PC-3 (cell line): ENCODE data around the gene KCNQ5. TPM values are rescaled to one million over a fixed set of nuclear protein-coding genes. Genes with fewer than 3 reads are reported as not detected.
A peak's percentile ranks its signal among the peaks of the same experiment; 100 is the strongest.

Experiments used
- ATAC-seq: fragments of 200-7000 bp; cut with Tn5 transposase; 2 replicates; pipeline ENCODE4 v1.9.1; 2020; ENCODE audit warnings: mild to moderate bottlenecking, moderate library complexity
- BruUV-seq: library from RNA; stranded (reverse); fragments of 400-500 nt; replicated peaks from 2 replicates; lab custom pipeline; 2021; lab: Mats Ljungman, UMichigan
- CTCF ChIA-PET: fragments of 300-600 bp; sonication (Branson Sonifier 250); formaldehyde crosslinking; loops from one replicate; lab custom pipeline; 2022; ENCODE audit warnings: antibody characterized with exemption; lab: Charles Lee
- POLR2A ChIA-PET: fragments of 300-600 bp; sonication (Branson Sonifier 250); formaldehyde crosslinking; loops from one replicate; lab custom pipeline; 2022; ENCODE audit warnings: antibody characterized with exemption; ENCODE audit not compliant: unreplicated experiment; lab: Charles Lee
- DNase-seq: peaks from one replicate; pipeline ENCODE4 v3.0.0-alpha.2; 2015
- H2AFZ ChIP-seq: fragments of 300-600 bp; sonication (generic); 2 replicates; pipeline ENCODE4 v1.6.0; 2016; ENCODE audit warnings: antibody characterized with exemption, low read length
- H3F3A ChIP-seq: fragments of 300-600 bp; sonication (generic); one replicate; pipeline ENCODE4 v1.6.0; 2017; ENCODE audit warnings: antibody characterized with exemption, low read length, control low read depth, mild to moderate bottlenecking; ENCODE audit not compliant: unreplicated experiment
- H3K27ac ChIP-seq: fragments of 300-600 bp; sonication (generic); 2 replicates; pipeline ENCODE4 v1.5.1; 2016; ENCODE audit warnings: mild to moderate bottlenecking, low read length
- H3K27me3 ChIP-seq: fragments of 300-600 bp; sonication (generic); 2 replicates; pipeline ENCODE4 v1.6.1; 2016; ENCODE audit warnings: low read length, mixed read lengths
- H3K36me3 ChIP-seq: fragments of 300-600 bp; sonication (generic); 2 replicates; pipeline ENCODE4 v1.6.1; 2016; ENCODE audit warnings: low read depth, mixed run types, low read length, mixed read lengths
- H3K4me1 ChIP-seq: fragments of 300-600 bp; sonication (generic); 2 replicates; pipeline ENCODE4 v1.5.1; 2016; ENCODE audit warnings: low read length; ENCODE audit not compliant: insufficient read depth
- H3K4me2 ChIP-seq: fragments of 300-600 bp; sonication (generic); 2 replicates; pipeline ENCODE4 v1.6.0; 2016; ENCODE audit warnings: low read length
- H3K4me3 ChIP-seq: fragments of 300-600 bp; sonication (generic); 2 replicates; pipeline ENCODE4 v1.5.1; 2016; ENCODE audit warnings: mild to moderate bottlenecking, low read length, mixed read lengths
- H3K79me2 ChIP-seq: fragments of 300-600 bp; sonication (generic); 2 replicates; pipeline ENCODE4 v1.6.1; 2017; ENCODE audit warnings: low read length, mixed read lengths
- H3K9ac ChIP-seq: fragments of 300-600 bp; sonication (generic); 2 replicates; pipeline ENCODE4 v1.6.0; 2016; ENCODE audit warnings: mild to moderate bottlenecking, low read length
- H3K9me2 ChIP-seq: fragments of 300-600 bp; sonication (generic); replicated peaks from 2 replicates; pipeline ENCODE4 v1.6.1; 2016; ENCODE audit warnings: mixed run types, low read length, mixed read lengths
- H3K9me3 ChIP-seq: fragments of 300-600 bp; sonication (generic); 2 replicates; pipeline ENCODE4 v1.6.1; 2016; ENCODE audit warnings: low read length, mixed read lengths
- H4K20me1 ChIP-seq: fragments of 300-600 bp; sonication (generic); 2 replicates; pipeline ENCODE4 v1.6.1; 2016; ENCODE audit warnings: low read length, mixed read lengths
- EZH2 ChIP-seq: fragments of 300-600 bp; sonication (generic); IDR thresholded peaks from one replicate; pipeline ENCODE4 v1.6.1; 2017; ENCODE audit warnings: antibody characterized with exemption, mild to moderate bottlenecking, low read length; ENCODE audit not compliant: unreplicated experiment
- EZH2phosphoT487 ChIP-seq: fragments of 300-600 bp; sonication (generic); IDR thresholded peaks from 2 replicates; pipeline ENCODE4 v1.6.1; 2018; ENCODE audit warnings: mild to moderate bottlenecking, antibody characterized with exemption, low read length, borderline replicate concordance
- intact Hi-C: fragments of 100-400 bp; cut with micrococcal nuclease; formaldehyde crosslinking; loops from 2 replicates; pipeline ENCODE4 v1.9.0; 2023
- total RNA-seq: library from RNA; depleted of rRNA; stranded (reverse); fragments of >200 nt; gene quantifications from 2 replicates; pipeline ENCODE4 v1.2.3, GENCODE V29; 2014
- TF ChIP-seq, protein P1 (sequence below): fragments of 300-600 bp; sonication (generic); conservative IDR thresholded peaks from 2 replicates; pipeline ENCODE4 v1.5.1; 2017; ENCODE audit warnings: antibody characterized with exemption, low read depth, mild to moderate bottlenecking, low read length

The KCNQ5 gene
- total RNA-seq, 1 experiment from 2014 or later: not detected

GRCh38 chr6:73177221-73177944 lies 555.5 kb downstream of the KCNQ5 start:
- POLR2A ChIA-PET: no interaction called here
- no peak for DNase-seq
- H3K27me3 ChIP-seq: no peaks in the 10 kb centered on the region

GRCh38 chr6:73180076-73180738 lies 558.3 kb downstream of the KCNQ5 start:
- no peaks in the 10 kb centered on the region for H3K9me2 ChIP-seq
- ATAC-seq (no peak), DNase-seq (peak; percentile 1)
- no peaks in the 10 kb centered on the region for H4K20me1 ChIP-seq
- no peak overlapping the region for H3K9ac ChIP-seq
- ChIA-PET POLR2A (no interaction called here), CTCF (no interaction called here)
- H3K27ac ChIP-seq: no peak overlapping the region
- no peaks in the 10 kb centered on the region for H3K9me3 ChIP-seq
- peak overlapping the region; percentile 71 for H2AFZ ChIP-seq
- H3K4me3 ChIP-seq: peak overlapping the region; percentile 66; the same call in 1 of the 2 replicates
- no peaks in the 10 kb centered on the region for H3K79me2 ChIP-seq
- TF ChIP-seq, protein P1, sequence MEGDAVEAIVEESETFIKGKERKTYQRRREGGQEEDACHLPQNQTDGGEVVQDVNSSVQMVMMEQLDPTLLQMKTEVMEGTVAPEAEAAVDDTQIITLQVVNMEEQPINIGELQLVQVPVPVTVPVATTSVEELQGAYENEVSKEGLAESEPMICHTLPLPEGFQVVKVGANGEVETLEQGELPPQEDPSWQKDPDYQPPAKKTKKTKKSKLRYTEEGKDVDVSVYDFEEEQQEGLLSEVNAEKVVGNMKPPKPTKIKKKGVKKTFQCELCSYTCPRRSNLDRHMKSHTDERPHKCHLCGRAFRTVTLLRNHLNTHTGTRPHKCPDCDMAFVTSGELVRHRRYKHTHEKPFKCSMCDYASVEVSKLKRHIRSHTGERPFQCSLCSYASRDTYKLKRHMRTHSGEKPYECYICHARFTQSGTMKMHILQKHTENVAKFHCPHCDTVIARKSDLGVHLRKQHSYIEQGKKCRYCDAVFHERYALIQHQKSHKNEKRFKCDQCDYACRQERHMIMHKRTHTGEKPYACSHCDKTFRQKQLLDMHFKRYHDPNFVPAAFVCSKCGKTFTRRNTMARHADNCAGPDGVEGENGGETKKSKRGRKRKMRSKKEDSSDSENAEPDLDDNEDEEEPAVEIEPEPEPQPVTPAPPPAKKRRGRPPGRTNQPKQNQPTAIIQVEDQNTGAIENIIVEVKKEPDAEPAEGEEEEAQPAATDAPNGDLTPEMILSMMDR: no peak
- TF ChIP-seq EZH2phosphoT487: no peak
- TF ChIP-seq EZH2: no peak
- H3K36me3 ChIP-seq: no peaks in the 10 kb centered on the region
- H3F3A ChIP-seq: no peaks in the 10 kb centered on the region
- H3K4me2 ChIP-seq: peak overlapping the region; percentile 80
- BruUV-seq: no TSS peak
- no peaks in the 10 kb centered on the region for H3K27me3 ChIP-seq
- H3K4me1 ChIP-seq: peaks cover 6% of the 10 kb centered on the region; the same call in 1 of the 2 replicates
- intact Hi-C loops: loop anchor here (2.0 to 10.0 kb wide), 4 partner anchors 47 to 928 kb away; no protein-coding TSS in a partner anchor

More at GRCh38 chr6:73177221-73177944, 555.5 kb downstream of the KCNQ5 start:
- Histone ChIP-seq H4K20me1 (no peaks in the 10 kb centered on the region), H3F3A (no peaks in the 10 kb centered on the region), H2AFZ (no peak overlapping the region), H3K79me2 (no peaks in the 10 kb centered on the region), H3K36me3 (no peaks in the 10 kb centered on the region), H3K9ac (no peak overlapping the region), H3K9me2 (no peaks in the 10 kb centered on the region), H3K27ac (no peak overlapping the region), H3K4me1 (peaks cover 6% of the 10 kb centered on the region; the same call in 1 of the 2 replicates), H3K4me2 (no peak overlapping the region), H3K9me3 (no peaks in the 10 kb centered on the region), H3K4me3 (no peak overlapping the region)
- no peak for ATAC-seq
- intact Hi-C loops: no loop called here
- TF ChIP-seq EZH2phosphoT487 (no peak), EZH2 (no peak)
- TF ChIP-seq, protein P1: no peak
- no TSS peak for BruUV-seq
- CTCF ChIA-PET: no interaction called here
